HepG2 (cell line): ENCODE results near the gene PRSS53. TPM values are rescaled to one million over a fixed set of nuclear protein-coding genes. Genes with fewer than 3 reads are reported as not detected.

Experiments used
- FOXA1 ChIP-seq, 2 experiments: fragments of 450-650 bp in 1 of 2; sonication (generic) in 1 of 2; formaldehyde crosslinking in 1 of 2; IDR thresholded peaks; 2 replicates each; pipeline versions ENCODE4 v1.4.0 to v1.6.1; 2016 to 2020; ENCODE audit warnings: missing genetic modification reagents in 1 of 2
- NFYC ChIP-seq: IDR thresholded peaks from 2 replicates; pipeline ENCODE4 v1.6.1; 2016; ENCODE audit warnings: missing genetic modification reagents, missing compliant biosample characterization
- PHB2 ChIP-seq: fragments of 450-650 bp; IDR thresholded peaks from 2 replicates; pipeline ENCODE4 v1.6.1; 2018; ENCODE audit not compliant: partially characterized antibody
- PHF5A ChIP-seq: IDR thresholded peaks from one replicate; pipeline ENCODE4 v1.6.1; 2018; ENCODE audit warnings: low read depth, missing genetic modification reagents; ENCODE audit not compliant: unreplicated experiment
- ZBTB34 ChIP-seq: sonication (generic); formaldehyde crosslinking; IDR thresholded peaks from 2 replicates; pipeline ENCODE4 v1.8.0; 2022; ENCODE audit warnings: mild to moderate bottlenecking, missing genetic modification reagents
- ZHX2 ChIP-seq, 2 experiments: sonication (generic) in 1 of 2; formaldehyde crosslinking in 1 of 2; IDR thresholded peaks; 2 replicates each; pipeline versions ENCODE4 v1.6.1 to v1.9.0; 2014 to 2022; ENCODE audit warnings: antibody characterized with exemption in 1 of 2, borderline replicate concordance in 1 of 2, inconsistent platforms in 1 of 2, low read depth in 1 of 2, missing genetic modification reagents in 1 of 2
- ZNF335 ChIP-seq: sonication (generic); formaldehyde crosslinking; IDR thresholded peaks from 2 replicates; pipeline ENCODE4 v1.4.0; 2020; ENCODE audit warnings: missing genetic modification reagents
- ZNF431 ChIP-seq: sonication (generic); formaldehyde crosslinking; IDR thresholded peaks from 2 replicates; pipeline ENCODE4 v1.9.0; 2022; ENCODE audit warnings: missing genetic modification reagents, low read depth, mild to moderate bottlenecking, borderline replicate concordance
- ZNF580 ChIP-seq: IDR thresholded peaks from 2 replicates; pipeline ENCODE4 v1.6.1; 2016; ENCODE audit warnings: low read depth, borderline replicate concordance
- ZNF687 ChIP-seq: sonication (generic); formaldehyde crosslinking; IDR thresholded peaks from 2 replicates; pipeline ENCODE4 v1.5.1; 2020; ENCODE audit warnings: mild to moderate bottlenecking, missing genetic modification reagents, moderate library complexity
- ZNF724P ChIP-seq: sonication (generic); formaldehyde crosslinking; IDR thresholded peaks from 2 replicates; pipeline ENCODE4 v1.8.0; 2022; ENCODE audit warnings: missing genetic modification reagents, borderline replicate concordance
- ZNF749 ChIP-seq: sonication (generic); formaldehyde crosslinking; IDR thresholded peaks from 2 replicates; pipeline ENCODE4 v1.8.0; 2022; ENCODE audit warnings: mild to moderate bottlenecking, missing genetic modification reagents, moderate library complexity, borderline replicate concordance
- polyA plus RNA-seq, 8 experiments: library from polyadenylated mRNA; depleted of rRNA in 3 of 8; stranded (reverse) in 7 of 8; unstranded in 1 of 8; fragments of >200 nt; fragmentation: Illumina TruSeq in 4 of 8; extraction: Trizol in 4 of 8; gene quantifications; 2 replicates each; pipeline versions ENCODE4 v1.2.1 to v1.2.3, GENCODE V29; 2011 to 2016; ENCODE audit warnings: low read depth in 4 of 8, missing spikeins in 1 of 8, mixed read lengths in 1 of 8; ENCODE audit not compliant: insufficient read depth in 1 of 8
- total RNA-seq, 5 experiments: library from RNA; depleted of rRNA; stranded (reverse); fragments of >200 nt; fragmentation: Illumina TruSeq; extraction: Trizol; gene quantifications; 2 replicates each; pipeline ENCODE4 v1.2.3, GENCODE V29; 2016; ENCODE audit warnings: low read depth in 1 of 5

The PRSS53 gene
- total and polyA plus RNA-seq, 2 of the 13 experiments (the other 11 are each of a cell fraction or from before 2014, with no cell fraction given): 2.2 to 7.4 TPM

- TF ChIP-seq ZNF431 (CRISPR knock-in tag) (no peak), ZBTB34 (CRISPR knock-in tag) (0 out of 2 replicates have a peak, but pooled peaks have one; percentile 42), PHF5A (CRISPR knock-in tag) (no peak), ZNF687 (no peak), ZNF335 (CRISPR knock-in tag) (no peak), ZNF749 (CRISPR knock-in tag) (no peak), NFYC (CRISPR knock-in tag) (no peak), ZNF724P (CRISPR knock-in tag) (0 out of 2 replicates have a peak, but pooled peaks have one; percentile 21), FOXA1 (IDR thresholded peaks at IDR 0.05) (no peak), FOXA1 (CRISPR knock-in tag; IDR thresholded peaks at IDR 0.05) (no peak), ZHX2 (IDR thresholded peaks at IDR 0.05; ENCODE audit: low read depth) (no peak), ZHX2 (CRISPR knock-in tag; IDR thresholded peaks at IDR 0.05; ENCODE audit: borderline replicate concordance) (no peak), PHB2 (no peak), ZNF580 (0 out of 2 replicates have a peak, but pooled peaks have one; percentile 19)
Observed at GRCh38 chr16:31113121-31114120, 24.7 kb upstream of the PRSS53 start (continued).
